Liver (tissue), 9 donors: ENCODE data around the gene AP1M1. TPM values are rescaled to one million over a fixed set of nuclear protein-coding genes. Genes with fewer than 3 reads are reported as not detected.

ENCODE experiments used
- DNase-seq: peaks from one replicate; pipeline ENCODE4 v3.0.0-alpha.2; 2017; ENCODE audit warnings: low spot score
- H3K27ac ChIP-seq, 2 donors: one replicate each; pipeline ENCODE4 v1.7.0; 2013; ENCODE audit warnings: inconsistent platforms in 2 of 2, low read length in 2 of 2, control low read depth in 1 of 2, low read depth in 1 of 2, mild to moderate bottlenecking in 1 of 2
- H3K27me3 ChIP-seq, 4 donors: one replicate each; pipeline versions ENCODE4 v1.6.1 to v1.7.0; 2013; ENCODE audit warnings: low read length in 3 of 4, inconsistent platforms in 1 of 4, mild to moderate bottlenecking in 1 of 4, moderate library complexity in 1 of 4; ENCODE audit not compliant: control insufficient read depth in 4 of 4, insufficient read depth in 4 of 4
- H3K36me3 ChIP-seq, 4 donors: one replicate each; pipeline versions ENCODE4 v1.6.1 to v1.7.0; 2013; ENCODE audit warnings: low read length in 3 of 4, mild to moderate bottlenecking in 3 of 4, low read depth in 1 of 4, moderate library complexity in 1 of 4; ENCODE audit not compliant: control insufficient read depth in 4 of 4, insufficient read depth in 3 of 4
- H3K4me1 ChIP-seq, 4 donors: one replicate each; pipeline versions ENCODE4 v1.6.1 to v1.7.0; 2013; ENCODE audit warnings: low read length in 3 of 4, mild to moderate bottlenecking in 3 of 4, moderate library complexity in 1 of 4; ENCODE audit not compliant: control insufficient read depth in 4 of 4, insufficient read depth in 4 of 4
- H3K4me3 ChIP-seq, 3 donors: one replicate each; pipeline versions ENCODE4 v1.6.1 to v1.7.0; 2013; ENCODE audit warnings: low read length in 3 of 3, control low read depth in 1 of 3, low read depth in 1 of 3, mild to moderate bottlenecking in 1 of 3
- H3K9ac ChIP-seq, 2 donors: one replicate each; pipeline ENCODE4 v1.7.0; 2013; ENCODE audit warnings: low read length in 2 of 2, mild to moderate bottlenecking in 2 of 2, moderate library complexity in 2 of 2, control low read depth in 1 of 2, low read depth in 1 of 2
- H3K9me3 ChIP-seq, 4 donors: one replicate each; pipeline versions ENCODE4 v1.6.1 to v1.7.0; 2013; ENCODE audit warnings: low read length in 3 of 4; ENCODE audit not compliant: control insufficient read depth in 4 of 4
- ATF3 ChIP-seq: IDR thresholded peaks from 2 replicates; pipeline ENCODE4 v1.6.1; 2016; ENCODE audit warnings: antibody characterized with exemption
- CTCF ChIP-seq: fragments of 150-350 bp; IDR thresholded peaks from 2 replicates; pipeline ENCODE4 v1.5.1; 2017; ENCODE audit warnings: improper control_type of control experiment, low read depth, low read length; ENCODE audit not compliant: missing input control
- EGR1 ChIP-seq, 2 donors: IDR thresholded peaks; 2 replicates each; pipeline ENCODE4 v1.6.1; 2016 to 2018; ENCODE audit warnings: antibody characterized with exemption in 2 of 2, low read depth in 2 of 2
- FOXA1 ChIP-seq: IDR thresholded peaks from 2 replicates; pipeline ENCODE4 v1.6.1; 2016; ENCODE audit warnings: antibody characterized with exemption
- FOXA2 ChIP-seq: IDR thresholded peaks from 2 replicates; pipeline ENCODE4 v1.6.1; 2016; ENCODE audit warnings: antibody characterized with exemption
- GABPA ChIP-seq, 2 donors: IDR thresholded peaks in 1 of 2; conservative IDR thresholded peaks in 1 of 2; 2 replicates each; pipeline ENCODE4 v1.6.1; 2016; ENCODE audit warnings: antibody characterized with exemption in 2 of 2, mild to moderate bottlenecking in 1 of 2, moderate library complexity in 1 of 2
- HNF4A ChIP-seq, 2 donors: conservative IDR thresholded peaks; 2 replicates each; pipeline ENCODE4 v1.6.1; 2016; ENCODE audit warnings: antibody characterized with exemption in 2 of 2, mild to moderate bottlenecking in 2 of 2
- HNF4G ChIP-seq: IDR thresholded peaks from 2 replicates; pipeline ENCODE4 v1.6.1; 2016; ENCODE audit warnings: antibody characterized with exemption
- JUND ChIP-seq, 2 donors: IDR thresholded peaks; 2 replicates each; pipeline ENCODE4 v1.6.1; 2016; ENCODE audit warnings: antibody characterized with exemption in 2 of 2
- MAX ChIP-seq: IDR thresholded peaks from 2 replicates; pipeline ENCODE4 v1.6.1; 2016; ENCODE audit warnings: antibody characterized with exemption
- NR2F2 ChIP-seq: IDR thresholded peaks from 2 replicates; pipeline ENCODE4 v1.6.1; 2016; ENCODE audit warnings: antibody characterized with exemption
- RAD21 ChIP-seq, 2 donors: IDR thresholded peaks; 2 replicates each; pipeline ENCODE4 v1.6.1; 2016; ENCODE audit warnings: antibody characterized with exemption in 2 of 2, mild to moderate bottlenecking in 2 of 2
- REST ChIP-seq: IDR thresholded peaks from 2 replicates; pipeline ENCODE4 v1.6.1; 2016; ENCODE audit warnings: antibody characterized with exemption, mild to moderate bottlenecking
- RXRA ChIP-seq, 2 donors: IDR thresholded peaks; 2 replicates each; pipeline ENCODE4 v1.6.1; 2017 to 2018; ENCODE audit warnings: antibody characterized with exemption in 2 of 2, mild to moderate bottlenecking in 1 of 2
- TAF1 ChIP-seq: conservative IDR thresholded peaks from 2 replicates; pipeline ENCODE4 v1.6.1; 2016; ENCODE audit warnings: antibody characterized with exemption, mild to moderate bottlenecking
- YY1 ChIP-seq: IDR thresholded peaks from 2 replicates; pipeline ENCODE4 v1.6.1; 2016; ENCODE audit warnings: antibody characterized with exemption, mild to moderate bottlenecking
- ZBTB33 ChIP-seq: IDR thresholded peaks from 2 replicates; pipeline ENCODE4 v1.6.1; 2016; ENCODE audit warnings: antibody characterized with exemption
- WGBS: extraction: QIAGEN DNeasy Blood & Tissue Kit; methylation state at CpG from one replicate; pipeline ENCODE4 v1.1.7; 2013; 5-methylcytosine and 5-hydroxymethylcytosine counted together
- polyA plus RNA-seq, 2 donors: library from polyadenylated mRNA; stranded (reverse) in 1 of 2; unstranded in 1 of 2; fragments of 200-250 nt in 1 of 2; fragments of >200 nt in 1 of 2; fragmentation: Nextera tagmentation in 1 of 2; extraction: Ambion mirVana in 1 of 2; gene quantifications; one replicate each; pipeline versions ENCODE4 v1.2.1 to v1.2.3, GENCODE V29; 2013 to 2015
- total RNA-seq, 2 donors: library from RNA; depleted of rRNA; stranded (reverse); fragments of >200 nt; gene quantifications; one replicate each; pipeline ENCODE4 v1.2.3, GENCODE V29; 2014
- donor health status: healthy.
- donor health status: healthy.
- donor health status: healthy.
- donor health status: healthy.
- donor health status: healthy.

AP1M1 gene
- total and polyA plus RNA-seq, 4 donors: 25.4 to 62.2 (median 50.4) TPM

GRCh38 chr19:16167055-16167454, 30.7 kb upstream of the AP1M1 start:
- H3K27ac ChIP-seq: no peak overlapping the region
- H3K4me1 ChIP-seq: peaks cover 2 to 9% (median 6%) of the 10 kb centered on the region in 4 donors
- DNase-seq: no peak
- H3K4me3 ChIP-seq: no peak overlapping the region
- TF ChIP-seq JUND (IDR thresholded peaks at IDR 0.05): no peak
- no peak for TF ChIP-seq RAD21 (IDR thresholded peaks at IDR 0.05)
- no peak for TF ChIP-seq YY1
- TF ChIP-seq EGR1 (IDR thresholded peaks at IDR 0.05; ENCODE audit: low read depth in 2 of 2): no peak
- TF ChIP-seq TAF1: no peak
- no peak for TF ChIP-seq GABPA (IDR thresholded peaks at IDR 0.05 in 1 of 2, conservative IDR thresholded peaks at IDR 0.05 in 1 of 2)
- TF ChIP-seq HNF4A (conservative IDR thresholded peaks at IDR 0.05): no peak
- TF ChIP-seq MAX: no peak
- no peak for TF ChIP-seq FOXA2
- TF ChIP-seq FOXA1: no peak
- TF ChIP-seq NR2F2: no peak
- TF ChIP-seq HNF4G: no peak
- no peak for TF ChIP-seq RXRA (IDR thresholded peaks at IDR 0.05)
- no peaks in the 10 kb centered on the region for H3K27me3 ChIP-seq
- H3K36me3 ChIP-seq: no peaks in the 10 kb centered on the region
- no peaks in the 10 kb centered on the region for H3K9me3 ChIP-seq
- no peak overlapping the region for H3K9ac ChIP-seq
- 93% methylated on average over 5 of the region's 5 CpGs for WGBS

GRCh38 chr19:16168465-16169081, 29.1 kb upstream of the AP1M1 start:
- Histone ChIP-seq H3K9ac (no peak overlapping the region), H3K9me3 (no peaks in the 10 kb centered on the region), H3K4me1 (peaks cover 2 to 9% (median 6%) of the 10 kb centered on the region in 4 donors), H3K27me3 (no peaks in the 10 kb centered on the region), H3K4me3 (no peak overlapping the region), H3K36me3 (no peaks in the 10 kb centered on the region), H3K27ac (no peak overlapping the region)
- TF ChIP-seq ATF3 (no peak), RAD21 (IDR thresholded peaks at IDR 0.05) (no peak), JUND (IDR thresholded peaks at IDR 0.05) (no peak), FOXA1 (no peak), REST (no peak), YY1 (no peak), CTCF (no peak), FOXA2 (no peak), RXRA (IDR thresholded peaks at IDR 0.05) (no peak), HNF4A (conservative IDR thresholded peaks at IDR 0.05) (no peak), NR2F2 (no peak), MAX (no peak), GABPA (IDR thresholded peaks at IDR 0.05 in 1 of 2, conservative IDR thresholded peaks at IDR 0.05 in 1 of 2) (no peak), ZBTB33 (no peak), HNF4G (no peak)
- WGBS: 68% methylated on average over 2 of the region's 2 CpGs
- no peak for DNase-seq
